Measurements from ENCODE around the gene CARD9.

GRCh38 chr9:136333486-136333885, 40.0 kb downstream of the CARD9 start:
- TF ChIP-seq CTCF (IDR thresholded peaks at IDR 0.05) (no peak), POLR2A (IDR thresholded peaks at IDR 0.05) (no peak)
